Stomach (tissue), 9 donors: ENCODE measurements around the gene FBXO36. TPM values are rescaled to one million over a fixed set of nuclear protein-coding genes. Genes with fewer than 3 reads are reported as not detected.

Source experiments
- DNase-seq, 2 donors: peaks; one replicate each; pipeline versions ENCODE4 v3.0.0 to v3.0.0-alpha.2; 2013 to 2019
- H3K27ac ChIP-seq, 5 donors: fragments of 200-600 bp in 4 of 5; sonication (generic) in 4 of 5; one replicate each; pipeline ENCODE4 v1.5.1; 2013 to 2019; ENCODE audit warnings: mild to moderate bottlenecking in 1 of 5, moderate library complexity in 1 of 5
- H3K27me3 ChIP-seq, 3 donors: fragments of 200-600 bp; sonication (generic); one replicate each; pipeline ENCODE4 v1.5.1; 2017 to 2019; ENCODE audit warnings: mixed run types in 1 of 3
- H3K36me3 ChIP-seq, 4 donors: fragments of 200-600 bp; sonication (generic); 1 replicate in 3 of 4; 2 replicates in 1 of 4; pipeline ENCODE4 v1.5.1; 2016 to 2019
- H3K4me1 ChIP-seq, 4 donors: fragments of 200-600 bp; sonication (generic); one replicate each; pipeline ENCODE4 v1.5.1; 2016 to 2019
- H3K4me3 ChIP-seq, 4 donors: fragments of 200-600 bp; sonication (generic) in 3 of 4; one replicate each; pipeline ENCODE4 v1.5.1; 2016 to 2019; ENCODE audit warnings: mild to moderate bottlenecking in 1 of 4
- H3K9me3 ChIP-seq, 4 donors: fragments of 200-600 bp; sonication (generic); one replicate each; pipeline ENCODE4 v1.5.1; 2016 to 2019
- EP300 ChIP-seq: sonication (generic); formaldehyde crosslinking; IDR thresholded peaks from one replicate; pipeline ENCODE4 v1.6.1; 2017; ENCODE audit warnings: antibody characterized with exemption
- POLR2A ChIP-seq, 4 donors: fragments of 450-650 bp; IDR thresholded peaks; one replicate each; pipeline ENCODE4 v1.6.1; 2016; ENCODE audit warnings: antibody characterized with exemption in 4 of 4, control low read depth in 2 of 4, mild to moderate bottlenecking in 1 of 4, moderate library complexity in 1 of 4
- POLR2AphosphoS5 ChIP-seq, 3 donors: sonication (generic); formaldehyde crosslinking; IDR thresholded peaks; one replicate each; pipeline ENCODE4 v1.6.1; 2016; ENCODE audit warnings: antibody characterized with exemption in 3 of 3
- WGBS, 5 donors: extraction: QIAGEN DNeasy Blood & Tissue Kit in 3 of 5; methylation state at CpG; one replicate each; pipeline versions ENCODE4 v1.1.5 to v1.1.7; 2013 to 2018; 5-methylcytosine and 5-hydroxymethylcytosine counted together
- intact Hi-C: fragments of 100-400 bp; cut with DNase I; formaldehyde crosslinking; loops from one replicate; pipeline ENCODE4 v1.15.1; 2023; ENCODE audit warnings: low total_unique reads
- polyA plus RNA-seq, 3 donors: library from polyadenylated mRNA; stranded (reverse); fragments of 200-250 nt; gene quantifications; one replicate each; pipeline ENCODE4 v1.2.3, GENCODE V29; 2013
- total RNA-seq, 5 donors: library from RNA; depleted of rRNA; stranded (reverse); fragments of >200 nt; gene quantifications; one replicate each; pipeline versions ENCODE4 v1.1.0 to v1.2.3, GENCODE V29; 2014 to 2016
- TF ChIP-seq, protein P1 (sequence below), 7 experiments: fragments of 450-650 bp in 4 of 7; fragments of 200-600 bp in 3 of 7; sonication (generic) in 3 of 7; IDR thresholded peaks; one replicate each; pipeline ENCODE4 v1.5.1; 2016 to 2019; ENCODE audit warnings: antibody characterized with exemption in 7 of 7, control low read depth in 2 of 7, mild to moderate bottlenecking in 1 of 7
- donor health status: healthy with polysubstance abuse.
- donor health status: Bipolar disorder and iron deficiency.
- donor health status: healthy.

FBXO36 gene
- total and polyA plus RNA-seq, 8 donors: 0.58 to 12.1 (median 1.2) TPM; not detected in 1

DNA sequence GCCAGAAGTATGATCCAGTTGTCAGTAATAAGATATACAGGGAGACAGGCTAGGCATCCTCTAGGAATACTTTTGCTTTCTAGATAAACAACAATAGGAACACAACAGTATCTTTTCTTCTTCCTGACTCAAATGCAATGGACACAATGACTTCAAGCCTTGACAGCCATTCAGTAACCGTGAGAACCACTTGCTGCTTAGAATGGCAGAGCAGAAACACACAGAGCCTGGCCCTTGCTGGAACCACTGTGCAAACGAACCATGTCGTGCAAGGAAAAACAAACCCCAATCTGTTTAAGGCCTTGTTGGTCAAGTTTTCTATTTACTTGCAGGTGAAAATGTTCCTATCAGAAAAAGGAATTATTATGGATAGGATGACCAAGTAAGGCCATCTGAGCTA, 19.3 kb upstream of the FBXO36 start:
- TF ChIP-seq EP300: no peak
- intact Hi-C loops: no loop called here
- Histone ChIP-seq H3K27ac (no peak overlapping the region), H3K9me3 (no peaks in the 10 kb centered on the region), H3K27me3 (no peaks in the 10 kb centered on the region), H3K4me3 (no peak overlapping the region), H3K4me1 (peaks cover 14 to 60% (median 36%) of the 10 kb centered on the region in 4 donors), H3K36me3 (peaks cover 0 to 53% (median 26%) of the 10 kb centered on the region in 4 donors)
- WGBS, 5 donors: 35 to 64% (median 55%) methylated on average over 3 of the region's 3 CpGs
- DNase-seq: no peak

DNA sequence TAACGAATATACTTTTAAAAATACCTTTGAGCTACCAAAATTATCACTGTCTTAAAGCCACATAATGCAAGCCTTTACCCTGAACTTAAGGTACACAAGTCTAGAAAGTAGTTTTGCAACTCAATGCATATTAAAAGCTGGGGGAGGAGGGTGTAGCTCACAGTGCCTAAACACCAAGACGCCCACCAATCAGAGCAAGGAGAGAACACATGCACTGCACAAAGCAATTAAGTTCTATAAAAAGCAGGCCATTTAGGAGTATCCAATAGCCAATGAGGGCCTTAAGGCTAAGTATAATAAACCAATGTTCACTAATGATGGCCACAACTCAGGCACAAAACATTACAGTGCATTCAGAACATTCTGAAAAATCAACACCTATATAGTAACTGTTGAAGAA, 16.7 kb upstream of the FBXO36 start:
- H3K4me1 ChIP-seq: peaks cover 8 to 60% (median 32%) of the 10 kb centered on the region in 4 donors
- no peaks in the 10 kb centered on the region for H3K9me3 ChIP-seq
- WGBS, 5 donors: 76 to 93% (median 91%) methylated on average over 2 of the region's 2 CpGs

DNA sequence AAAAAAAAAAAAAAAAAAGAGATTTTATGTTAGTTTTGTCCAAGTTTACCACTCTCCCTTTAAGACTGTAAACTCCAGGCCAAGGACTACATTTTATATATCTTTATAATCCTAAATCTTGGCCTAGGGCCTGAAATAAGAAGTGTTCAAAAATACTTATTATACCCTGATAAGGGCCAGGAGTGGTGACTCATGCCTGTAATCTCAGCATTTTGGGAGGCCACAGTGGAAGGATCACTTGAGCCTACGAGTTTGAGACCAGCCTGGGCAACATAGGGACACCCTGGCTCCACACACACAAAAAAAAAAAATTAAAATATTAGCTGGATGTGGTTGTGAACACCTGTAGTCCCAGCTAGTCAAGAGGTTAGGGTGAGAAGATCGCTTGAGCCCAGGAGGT, 13.2 kb upstream of the FBXO36 start:
- no peaks in the 10 kb centered on the region for H3K27me3 ChIP-seq
- DNase-seq: no peak
- H3K4me1 ChIP-seq: peaks cover 8 to 61% (median 36%) of the 10 kb centered on the region in 4 donors
- no peaks in the 10 kb centered on the region for H3K9me3 ChIP-seq
- intact Hi-C loops: no loop called here
- TF ChIP-seq POLR2A (IDR thresholded peaks at IDR 0.05): no peak
- no peak for TF ChIP-seq EP300
- TF ChIP-seq, protein P1, sequence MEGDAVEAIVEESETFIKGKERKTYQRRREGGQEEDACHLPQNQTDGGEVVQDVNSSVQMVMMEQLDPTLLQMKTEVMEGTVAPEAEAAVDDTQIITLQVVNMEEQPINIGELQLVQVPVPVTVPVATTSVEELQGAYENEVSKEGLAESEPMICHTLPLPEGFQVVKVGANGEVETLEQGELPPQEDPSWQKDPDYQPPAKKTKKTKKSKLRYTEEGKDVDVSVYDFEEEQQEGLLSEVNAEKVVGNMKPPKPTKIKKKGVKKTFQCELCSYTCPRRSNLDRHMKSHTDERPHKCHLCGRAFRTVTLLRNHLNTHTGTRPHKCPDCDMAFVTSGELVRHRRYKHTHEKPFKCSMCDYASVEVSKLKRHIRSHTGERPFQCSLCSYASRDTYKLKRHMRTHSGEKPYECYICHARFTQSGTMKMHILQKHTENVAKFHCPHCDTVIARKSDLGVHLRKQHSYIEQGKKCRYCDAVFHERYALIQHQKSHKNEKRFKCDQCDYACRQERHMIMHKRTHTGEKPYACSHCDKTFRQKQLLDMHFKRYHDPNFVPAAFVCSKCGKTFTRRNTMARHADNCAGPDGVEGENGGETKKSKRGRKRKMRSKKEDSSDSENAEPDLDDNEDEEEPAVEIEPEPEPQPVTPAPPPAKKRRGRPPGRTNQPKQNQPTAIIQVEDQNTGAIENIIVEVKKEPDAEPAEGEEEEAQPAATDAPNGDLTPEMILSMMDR (IDR thresholded peaks at IDR 0.05): no peak
- no peak for TF ChIP-seq POLR2AphosphoS5 (IDR thresholded peaks at IDR 0.05)
- H3K36me3 ChIP-seq: peaks cover 7 to 37% (median 29%) of the 10 kb centered on the region in 4 donors
- H3K4me3 ChIP-seq: no peak overlapping the region
- WGBS, 5 donors: 55 to 79% (median 59%) methylated on average over 2 of the region's 2 CpGs
- H3K27ac ChIP-seq: no peak overlapping the region

More for the DNA sequence above, 16.7 kb upstream of the FBXO36 start:
- no peak overlapping the region for H3K4me3 ChIP-seq
- intact Hi-C loops: no loop called here
- TF ChIP-seq, protein P1 (IDR thresholded peaks at IDR 0.05): no peak
- TF ChIP-seq EP300 (no peak), POLR2AphosphoS5 (IDR thresholded peaks at IDR 0.05) (no peak), POLR2A (IDR thresholded peaks at IDR 0.05) (no peak)
- DNase-seq: no peak
- peaks cover 7 to 53% (median 37%) of the 10 kb centered on the region in 4 donors for H3K36me3 ChIP-seq
- H3K27me3 ChIP-seq: no peaks in the 10 kb centered on the region
- no peak overlapping the region for H3K27ac ChIP-seq

DNA sequence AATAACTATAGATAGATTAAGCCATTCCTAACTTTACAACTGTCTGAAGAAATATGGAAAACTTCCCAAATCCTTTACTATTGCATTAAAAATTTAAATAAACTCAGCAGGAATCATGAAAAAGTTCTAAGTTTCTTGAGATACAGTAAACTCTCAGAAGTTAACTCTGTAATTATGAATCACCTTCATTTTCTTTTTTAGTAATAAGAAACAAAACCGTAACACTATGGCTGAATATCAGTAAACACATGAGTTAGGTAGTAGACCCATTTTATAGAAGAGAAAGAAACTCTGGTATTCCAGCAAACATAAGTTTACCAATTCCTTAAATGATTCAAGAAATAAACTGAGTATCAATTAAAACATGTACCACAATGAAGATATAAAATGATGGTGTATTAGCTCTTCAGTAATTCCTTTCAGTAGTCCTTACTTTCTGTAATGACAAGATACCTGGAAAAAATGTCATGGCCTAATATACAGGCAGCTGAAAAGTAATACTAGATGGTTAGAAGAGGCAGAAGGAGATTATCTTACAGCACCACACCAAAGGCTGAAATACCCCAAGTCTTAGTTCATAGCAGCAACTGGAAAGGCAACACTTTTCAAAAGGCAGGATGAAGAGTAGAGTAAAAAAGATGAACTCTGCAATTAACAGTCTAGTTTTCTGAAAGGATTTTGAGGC, 12.0 kb upstream of the FBXO36 start:
- intact Hi-C loops: no loop called here
- peaks cover 7 to 30% (median 25%) of the 10 kb centered on the region in 4 donors for H3K36me3 ChIP-seq
- H3K4me1 ChIP-seq: peaks cover 8 to 73% (median 48%) of the 10 kb centered on the region in 4 donors
- no peaks in the 10 kb centered on the region for H3K27me3 ChIP-seq
- H3K27ac ChIP-seq: no peak overlapping the region
- WGBS, 5 donors: 86 to 92% (median 86%) methylated on average over 1 of the region's 1 CpG
- no peaks in the 10 kb centered on the region for H3K9me3 ChIP-seq
- DNase-seq: no peak
- TF ChIP-seq EP300 (no peak), POLR2AphosphoS5 (IDR thresholded peaks at IDR 0.05) (no peak), POLR2A (IDR thresholded peaks at IDR 0.05) (no peak)
- TF ChIP-seq, protein P1 (IDR thresholded peaks at IDR 0.05): no peak
- no peak overlapping the region for H3K4me3 ChIP-seq
